Right lobe of liver (tissue), 4 donors: ENCODE measurements around the gene VILL.

ENCODE experiments used
- CTCF ChIP-seq, 4 donors: fragments of 200-600 bp in 3 of 4; fragments of 450-650 bp in 1 of 4; IDR thresholded peaks; one replicate each; pipeline versions ENCODE4 v1.5.1 to v1.8.0; 2016 to 2022; ENCODE audit warnings: antibody characterized with exemption in 4 of 4, mild to moderate bottlenecking in 2 of 4
- POLR2A ChIP-seq: fragments of 450-650 bp; IDR thresholded peaks from one replicate; pipeline ENCODE4 v1.6.1; 2017; ENCODE audit warnings: antibody characterized with exemption, mild to moderate bottlenecking
- donor health status: DM: no; HTN: no; CAD: no.
- donor health status: DM: no; HTN: no; CAD: no.
- donor health status: DM: no; HTN: yes; CAD: no.

GRCh38 chr3:38029400-38030125 is 39.0 kb downstream of the VILL start, which contains the start of gene PLCD1:
- TF ChIP-seq CTCF (IDR thresholded peaks at IDR 0.05) (no peak), POLR2A (no peak)
